HepG2 (cell line): ENCODE measurements around the gene WDR86. TPM values are rescaled to one million over a fixed set of nuclear protein-coding genes. Genes with fewer than 3 reads are reported as not detected.

Experiments used
- ARHGAP35 ChIP-seq: sonication (generic); formaldehyde crosslinking; IDR thresholded peaks from 2 replicates; pipeline ENCODE4 v1.9.0; 2022; ENCODE audit warnings: mild to moderate bottlenecking, inconsistent platforms, moderate library complexity, missing genetic modification reagents, borderline replicate concordance
- EHMT2 ChIP-seq: fragments of 200-600 bp; sonication (generic); IDR thresholded peaks from 2 replicates; pipeline ENCODE4 v1.7.0; 2017; ENCODE audit warnings: antibody characterized with exemption, low read depth, low read length, borderline replicate concordance
- FOXC1 ChIP-seq: sonication (generic); formaldehyde crosslinking; IDR thresholded peaks from 2 replicates; pipeline ENCODE4 v1.8.0; 2022; ENCODE audit warnings: mild to moderate bottlenecking, missing genetic modification reagents, borderline replicate concordance
- KDM6A ChIP-seq: IDR thresholded peaks from 2 replicates; pipeline ENCODE4 v1.6.1; 2016; ENCODE audit warnings: low read depth
- MAX ChIP-seq: IDR thresholded peaks from 2 replicates; pipeline ENCODE4 v1.6.1; 2012; ENCODE audit warnings: inconsistent platforms
- MTA3 ChIP-seq: sonication (generic); formaldehyde crosslinking; IDR thresholded peaks from 2 replicates; pipeline ENCODE4 v1.4.0; 2020; ENCODE audit warnings: missing genetic modification reagents
- RAD21 ChIP-seq: fragments of 450-650 bp; formaldehyde crosslinking; IDR thresholded peaks from 2 replicates; pipeline ENCODE4 v1.5.0; 2020; ENCODE audit warnings: mild to moderate bottlenecking
- TERF1 ChIP-seq: sonication (generic); formaldehyde crosslinking; IDR thresholded peaks from 2 replicates; pipeline ENCODE4 v1.8.0; 2022; ENCODE audit warnings: mild to moderate bottlenecking, missing genetic modification reagents, moderate library complexity
- ZHX1 ChIP-seq: sonication (generic); formaldehyde crosslinking; IDR thresholded peaks from 2 replicates; pipeline ENCODE4 v1.8.1; 2022; ENCODE audit warnings: low read depth, mild to moderate bottlenecking, missing genetic modification reagents
- ZNF275 ChIP-seq: sonication (generic); formaldehyde crosslinking; IDR thresholded peaks from 2 replicates; pipeline ENCODE4 v1.8.0; 2022; ENCODE audit warnings: missing genetic modification reagents, mild to moderate bottlenecking, inconsistent platforms, borderline replicate concordance
- ZNF280D ChIP-seq: sonication (generic); formaldehyde crosslinking; IDR thresholded peaks from 2 replicates; pipeline ENCODE4 v1.5.1; 2020; ENCODE audit warnings: mild to moderate bottlenecking, missing genetic modification reagents
- polyA plus RNA-seq, 8 experiments: library from polyadenylated mRNA; depleted of rRNA in 3 of 8; stranded (reverse) in 7 of 8; unstranded in 1 of 8; fragments of >200 nt; fragmentation: Illumina TruSeq in 4 of 8; extraction: Trizol in 4 of 8; gene quantifications; 2 replicates each; pipeline versions ENCODE4 v1.2.1 to v1.2.3, GENCODE V29; 2011 to 2016; ENCODE audit warnings: low read depth in 4 of 8, missing spikeins in 1 of 8, mixed read lengths in 1 of 8; ENCODE audit not compliant: insufficient read depth in 1 of 8
- total RNA-seq, 5 experiments: library from RNA; depleted of rRNA; stranded (reverse); fragments of >200 nt; fragmentation: Illumina TruSeq; extraction: Trizol; gene quantifications; 2 replicates each; pipeline ENCODE4 v1.2.3, GENCODE V29; 2016; ENCODE audit warnings: low read depth in 1 of 5

The WDR86 gene
- total and polyA plus RNA-seq, 2 of the 13 experiments (the other 11 are each of a cell fraction or from before 2014, with no cell fraction given): 0.11 to 2.9 TPM

GRCh38 chr7:151395036-151395367 is 14.8 kb downstream of the WDR86 start (continued):
- TF ChIP-seq ZNF275: no peak
- no peak for TF ChIP-seq ZNF280D (CRISPR knock-in tag)
- TF ChIP-seq ARHGAP35 (CRISPR knock-in tag): no peak
- no peak for TF ChIP-seq MAX
- TF ChIP-seq MTA3: no peak
- TF ChIP-seq KDM6A (CRISPR knock-in tag): no peak
- TF ChIP-seq FOXC1: no peak
- no peak for TF ChIP-seq TERF1 (CRISPR knock-in tag)
- TF ChIP-seq EHMT2: no peak
- TF ChIP-seq ZHX1 (CRISPR knock-in tag): no peak
- TF ChIP-seq RAD21 (CRISPR knock-in tag): no peak
- TF ChIP-seq, all 625 proteins: peak for 0
